Measurements from ENCODE around the gene KLHL20. TPM values are rescaled to one million over a fixed set of nuclear protein-coding genes. Genes with fewer than 3 reads are reported as not detected.
"Not testable (repeated sequence)": the region's sequence is repeated elsewhere in the genome, so short reads cannot be mapped to it uniquely, and the experiment has no call there.

Gene KLHL20
- total RNA-seq, 6 experiments from 2014 or later = 25.8 to 30.0 (median 27.9) TPM

DNA sequence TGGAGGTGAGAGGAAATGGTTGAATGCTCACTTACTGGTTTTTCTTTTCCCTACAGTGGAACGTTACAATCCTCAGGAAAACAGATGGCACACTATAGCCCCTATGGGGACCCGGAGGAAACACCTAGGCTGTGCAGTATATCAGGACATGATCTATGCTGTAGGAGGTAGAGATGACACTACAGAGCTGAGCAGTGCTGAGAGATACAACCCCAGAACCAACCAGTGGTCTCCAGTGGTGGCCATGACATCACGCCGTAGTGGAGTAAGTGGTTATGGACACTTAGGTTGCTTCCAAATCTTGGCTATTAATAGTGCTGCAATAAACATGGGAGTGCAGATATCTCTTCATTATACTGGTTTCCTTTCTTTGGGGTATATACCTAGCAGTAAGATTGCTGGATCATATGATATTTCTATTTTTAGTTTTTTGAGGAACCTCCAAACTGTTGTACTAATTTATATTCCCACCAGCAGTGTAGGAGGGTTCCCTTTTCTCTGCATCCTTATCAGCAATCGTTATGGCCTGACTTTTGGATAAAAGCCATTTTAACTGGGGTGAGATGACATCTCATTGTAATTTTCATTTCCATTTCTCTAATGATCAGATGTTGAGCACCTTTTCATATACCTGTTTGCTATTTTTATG is 60.9 kb downstream of the KLHL20 start:
- TF ChIP-seq, protein P1, sequence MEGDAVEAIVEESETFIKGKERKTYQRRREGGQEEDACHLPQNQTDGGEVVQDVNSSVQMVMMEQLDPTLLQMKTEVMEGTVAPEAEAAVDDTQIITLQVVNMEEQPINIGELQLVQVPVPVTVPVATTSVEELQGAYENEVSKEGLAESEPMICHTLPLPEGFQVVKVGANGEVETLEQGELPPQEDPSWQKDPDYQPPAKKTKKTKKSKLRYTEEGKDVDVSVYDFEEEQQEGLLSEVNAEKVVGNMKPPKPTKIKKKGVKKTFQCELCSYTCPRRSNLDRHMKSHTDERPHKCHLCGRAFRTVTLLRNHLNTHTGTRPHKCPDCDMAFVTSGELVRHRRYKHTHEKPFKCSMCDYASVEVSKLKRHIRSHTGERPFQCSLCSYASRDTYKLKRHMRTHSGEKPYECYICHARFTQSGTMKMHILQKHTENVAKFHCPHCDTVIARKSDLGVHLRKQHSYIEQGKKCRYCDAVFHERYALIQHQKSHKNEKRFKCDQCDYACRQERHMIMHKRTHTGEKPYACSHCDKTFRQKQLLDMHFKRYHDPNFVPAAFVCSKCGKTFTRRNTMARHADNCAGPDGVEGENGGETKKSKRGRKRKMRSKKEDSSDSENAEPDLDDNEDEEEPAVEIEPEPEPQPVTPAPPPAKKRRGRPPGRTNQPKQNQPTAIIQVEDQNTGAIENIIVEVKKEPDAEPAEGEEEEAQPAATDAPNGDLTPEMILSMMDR (IDR thresholded peaks at IDR 0.05) = no peak
- Mint-ChIP-seq H3K4me3 (no peak overlapping the region), H3K36me3 (ENCODE audit: low read depth) (peaks cover 45% of the 10 kb centered on the region), H3K27ac (no peak overlapping the region), H3K27me3 (ENCODE audit: insufficient read depth) (peaks cover 2% of the 10 kb centered on the region), H3K9me3 (no peaks in the 10 kb centered on the region), H3K4me1 (ENCODE audit: low read depth) (no peaks in the 10 kb centered on the region)
- no peak for DNase-seq

- TF ChIP-seq, protein P1 (IDR thresholded peaks at IDR 0.05) = no peak
- no peaks in the 10 kb centered on the region for H3K4me1 Mint-ChIP-seq (ENCODE audit: low read depth)
- peaks cover 41% of the 10 kb centered on the region for H3K36me3 Mint-ChIP-seq (ENCODE audit: low read depth)
- no peaks in the 10 kb centered on the region for H3K9me3 Mint-ChIP-seq
- no peak for DNase-seq
- peaks cover 2% of the 10 kb centered on the region for H3K27me3 Mint-ChIP-seq (ENCODE audit: insufficient read depth)
- H3K4me3 Mint-ChIP-seq = no peak overlapping the region
- no peak overlapping the region for H3K27ac Mint-ChIP-seq
Observed at GRCh38 chr1:173779936-173780335, 65.2 kb downstream of the KLHL20 start.

- Mint-ChIP-seq H3K9me3 (no peaks in the 10 kb centered on the region), H3K4me3 (no peak overlapping the region), H3K36me3 (ENCODE audit: low read depth) (peaks cover 20% of the 10 kb centered on the region), H3K27ac (no peak overlapping the region), H3K27me3 (ENCODE audit: insufficient read depth) (no peaks in the 10 kb centered on the region; the same call in 1 of the 2 replicates), H3K4me1 (ENCODE audit: low read depth) (no peaks in the 10 kb centered on the region)
- DNase-seq = no peak
- TF ChIP-seq, protein P1 (IDR thresholded peaks at IDR 0.05) = no peak
Observed at GRCh38 chr1:173784997-173785396, 70.2 kb downstream of the KLHL20 start.

- Mint-ChIP-seq H3K36me3 (ENCODE audit: low read depth) (peaks cover 16% of the 10 kb centered on the region), H3K9me3 (no peaks in the 10 kb centered on the region), H3K4me1 (ENCODE audit: low read depth) (no peaks in the 10 kb centered on the region), H3K27me3 (ENCODE audit: insufficient read depth) (no peaks in the 10 kb centered on the region), H3K4me3 (no peak overlapping the region), H3K27ac (no peak overlapping the region)
- TF ChIP-seq, protein P1 (IDR thresholded peaks at IDR 0.05) = no peak
- no peak for DNase-seq
Observed at GRCh38 chr1:173789841-173790240, 75.1 kb downstream of the KLHL20 start.

DNA sequence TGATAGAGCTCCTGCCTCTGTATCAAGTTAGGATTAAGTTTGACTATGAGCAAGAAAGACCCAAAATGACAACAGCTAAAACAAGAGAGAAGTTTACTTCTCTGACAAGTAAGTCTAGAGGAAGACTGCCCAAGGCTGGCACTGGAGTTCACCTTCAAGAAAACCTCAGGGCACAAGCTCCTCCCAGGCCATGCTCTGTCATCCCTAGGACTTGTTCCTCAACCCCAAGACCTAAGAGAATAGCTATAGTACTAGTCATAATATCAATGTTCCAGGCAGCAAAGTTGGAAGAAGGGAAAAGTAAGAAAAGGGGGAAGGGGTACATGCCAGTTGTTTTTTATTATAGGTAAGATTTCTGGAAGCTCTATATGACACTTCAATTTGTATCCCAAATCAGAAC is 83.3 kb downstream of the KLHL20 start:
- Mint-ChIP-seq H3K9me3 (no peaks in the 10 kb centered on the region), H3K4me1 (ENCODE audit: low read depth) (peaks cover 11% of the 10 kb centered on the region)
- no peak for DNase-seq

DNA sequence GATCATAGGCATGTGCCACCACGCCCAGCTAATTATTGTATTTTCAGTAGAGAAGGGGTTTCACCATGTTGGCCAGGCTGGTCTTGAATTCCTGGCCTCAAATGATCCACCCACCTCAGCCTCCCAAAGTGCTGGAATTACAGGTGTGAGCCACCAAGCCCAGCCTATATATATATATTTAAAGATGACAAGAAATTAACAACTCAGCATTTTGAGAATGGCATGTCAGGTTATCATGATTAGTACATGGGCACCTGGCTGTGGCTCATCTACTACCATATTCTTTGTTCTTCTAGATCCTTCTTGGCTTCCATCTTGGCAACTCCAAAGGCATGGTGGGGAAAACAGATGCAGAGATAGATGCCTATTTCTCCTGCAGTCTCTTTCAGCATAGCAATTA is 85.2 kb downstream of the KLHL20 start:
- not testable (repeated sequence) for H3K27me3 Mint-ChIP-seq (ENCODE audit: insufficient read depth); H3K9me3 Mint-ChIP-seq; DNase-seq; H3K4me3 Mint-ChIP-seq; H3K27ac Mint-ChIP-seq
- H3K4me1 Mint-ChIP-seq (ENCODE audit: low read depth) = peaks cover 11% of the 10 kb centered on the region
- peaks cover 19% of the 10 kb centered on the region for H3K36me3 Mint-ChIP-seq (ENCODE audit: low read depth)

More for the DNA sequence above, 83.3 kb downstream of the KLHL20 start:
- Mint-ChIP-seq H3K4me3 (no peak overlapping the region), H3K36me3 (ENCODE audit: low read depth) (peaks cover 14% of the 10 kb centered on the region), H3K27ac (0 out of 2 replicates have a peak overlapping the region, but pooled peaks have one; percentile 17), H3K27me3 (ENCODE audit: insufficient read depth) (no peaks in the 10 kb centered on the region)
- TF ChIP-seq, protein P1 (IDR thresholded peaks at IDR 0.05) = no peak
